NCI-H1694 treated with DMSO at 0.1 percent for 48 hours (cell line): Measurements from ENCODE around the gene NEUROG1.
A peak's percentile ranks its signal among the peaks of the same experiment; 100 is the strongest.

Experiments used
- DNase-seq: peaks from one replicate; lab custom pipeline; 2025; lab: John Stamatoyannopoulos, UW

The NEUROG1 gene, protein sequence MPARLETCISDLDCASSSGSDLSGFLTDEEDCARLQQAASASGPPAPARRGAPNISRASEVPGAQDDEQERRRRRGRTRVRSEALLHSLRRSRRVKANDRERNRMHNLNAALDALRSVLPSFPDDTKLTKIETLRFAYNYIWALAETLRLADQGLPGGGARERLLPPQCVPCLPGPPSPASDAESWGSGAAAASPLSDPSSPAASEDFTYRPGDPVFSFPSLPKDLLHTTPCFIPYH

DNA sequence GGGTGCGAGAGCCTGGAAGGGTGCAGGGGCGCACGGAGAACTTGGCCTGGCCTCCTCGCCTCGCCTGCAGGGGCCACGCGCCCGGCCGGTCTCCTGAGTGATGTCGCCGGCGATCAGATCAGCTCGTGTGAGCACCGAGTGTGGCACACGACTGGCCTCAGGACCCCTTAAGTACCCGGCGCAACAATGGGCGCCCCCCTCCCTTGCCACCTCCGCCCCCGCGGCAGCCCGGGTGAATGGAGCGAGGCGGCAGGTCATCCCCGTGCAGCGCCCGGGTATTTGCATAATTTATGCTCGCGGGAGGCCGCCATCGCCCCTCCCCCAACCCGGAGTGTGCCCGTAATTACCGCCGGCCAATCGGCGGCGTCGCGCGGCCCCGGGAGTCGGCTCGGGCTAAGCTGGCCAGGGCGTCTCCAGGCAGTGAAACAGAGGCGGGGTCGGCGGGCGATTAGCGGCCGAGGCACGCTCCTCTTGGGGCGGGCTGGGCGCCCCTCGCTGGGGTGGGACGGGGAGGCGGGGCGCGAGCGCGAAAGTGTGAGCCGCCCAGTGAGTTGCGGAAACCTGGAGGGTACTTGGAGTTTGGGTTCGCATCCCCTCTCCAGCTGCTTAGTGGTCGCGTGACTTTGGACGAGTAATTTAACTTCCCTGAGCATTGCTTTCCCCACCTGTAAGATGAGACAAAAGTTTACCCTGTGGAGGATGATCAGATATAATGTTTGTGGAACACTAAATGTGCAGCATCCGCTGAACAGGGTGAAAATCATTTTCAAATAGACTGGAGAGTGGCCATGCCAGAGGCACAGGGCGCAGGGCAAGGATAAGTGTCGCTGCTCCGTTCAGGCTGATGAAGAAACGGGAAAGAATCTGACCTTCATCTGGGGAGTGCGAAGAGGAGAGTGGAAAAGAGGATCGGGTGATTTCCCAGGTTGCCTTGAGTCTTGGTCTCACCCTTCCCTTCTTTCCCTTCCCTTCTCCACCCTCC lies at the start of gene NEUROG1:
TSS of gene NEUROG1 (minus strand) at position 145 of the 982 bp plus-strand sequence. CDS start 274 bp downstream, outside the sequence.
- DNase-seq, result no peak

DNA sequence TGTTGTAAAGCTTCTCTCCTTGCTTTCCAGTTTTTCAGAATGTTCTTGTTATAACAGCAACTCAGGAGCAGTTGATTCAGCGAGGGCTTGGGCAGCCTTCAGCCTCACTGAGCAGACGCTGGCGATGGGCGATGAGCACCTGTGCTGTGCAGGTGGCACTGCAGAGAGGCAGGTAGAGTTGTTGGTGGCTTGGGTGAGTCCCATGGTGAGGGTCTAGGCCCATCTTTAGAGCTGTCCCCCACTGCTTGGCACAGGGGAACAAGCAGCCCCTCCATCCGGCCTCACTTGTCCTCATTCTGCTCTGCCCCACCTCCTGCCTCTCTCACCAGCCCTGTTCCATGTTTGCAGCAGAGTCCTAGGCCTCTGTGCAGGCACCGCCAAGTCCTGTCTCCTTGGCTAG lies 49.2 kb upstream of the NEUROG1 start:
- no peak for DNase-seq

DNA sequence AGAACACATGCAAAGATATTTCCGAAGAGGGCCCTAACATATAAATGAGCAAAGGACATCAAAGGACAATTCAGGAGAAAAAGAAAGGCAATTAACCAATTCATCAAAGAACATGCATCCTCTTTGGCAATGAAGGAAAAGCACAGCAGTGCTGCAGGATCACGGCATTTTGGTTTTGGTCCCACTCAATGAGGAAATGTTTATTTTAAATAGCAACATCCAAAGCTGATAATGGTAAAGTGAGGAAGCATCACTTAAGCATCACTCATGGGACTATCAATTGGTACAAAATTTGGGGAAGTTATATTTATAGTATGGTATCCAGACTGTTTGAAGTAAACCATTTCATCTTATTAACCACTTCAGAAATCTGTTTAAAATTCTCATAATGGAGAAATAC lies 48.5 kb upstream of the NEUROG1 start:
- no peak for DNase-seq

DNA sequence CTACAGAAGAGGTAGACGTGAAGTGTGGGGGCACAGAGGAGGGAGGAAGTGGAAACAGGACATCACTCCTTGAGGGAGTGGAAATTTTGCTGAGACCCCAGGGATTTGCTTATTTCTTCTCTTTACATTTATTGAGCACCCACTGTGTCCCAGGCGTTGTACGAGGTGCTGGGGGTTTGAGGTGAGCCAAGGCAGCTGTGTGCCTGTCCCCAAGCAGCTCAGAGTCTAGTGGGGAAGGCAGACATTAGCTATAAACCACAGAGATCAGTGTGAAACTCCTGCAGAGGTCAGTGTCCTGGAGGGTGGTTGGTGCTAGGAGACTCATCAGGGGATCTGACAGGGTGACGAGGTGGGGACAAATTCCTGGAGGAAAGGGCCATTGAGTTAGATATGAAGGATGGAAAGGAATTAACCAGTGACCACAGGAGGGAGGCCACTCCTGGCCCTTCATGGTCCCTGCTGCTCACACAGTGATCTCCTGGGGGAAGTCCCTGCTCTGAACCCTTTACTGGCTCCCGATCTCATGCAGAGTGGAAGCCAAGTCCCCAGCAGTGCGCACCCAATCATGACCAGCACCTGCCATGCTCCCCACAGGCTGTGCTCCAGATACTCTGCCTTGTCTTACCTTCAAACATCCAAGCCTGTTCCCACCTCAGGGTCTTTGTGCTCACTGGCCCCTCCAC lies 46.5 kb upstream of the NEUROG1 start:
- no peak for DNase-seq

DNA sequence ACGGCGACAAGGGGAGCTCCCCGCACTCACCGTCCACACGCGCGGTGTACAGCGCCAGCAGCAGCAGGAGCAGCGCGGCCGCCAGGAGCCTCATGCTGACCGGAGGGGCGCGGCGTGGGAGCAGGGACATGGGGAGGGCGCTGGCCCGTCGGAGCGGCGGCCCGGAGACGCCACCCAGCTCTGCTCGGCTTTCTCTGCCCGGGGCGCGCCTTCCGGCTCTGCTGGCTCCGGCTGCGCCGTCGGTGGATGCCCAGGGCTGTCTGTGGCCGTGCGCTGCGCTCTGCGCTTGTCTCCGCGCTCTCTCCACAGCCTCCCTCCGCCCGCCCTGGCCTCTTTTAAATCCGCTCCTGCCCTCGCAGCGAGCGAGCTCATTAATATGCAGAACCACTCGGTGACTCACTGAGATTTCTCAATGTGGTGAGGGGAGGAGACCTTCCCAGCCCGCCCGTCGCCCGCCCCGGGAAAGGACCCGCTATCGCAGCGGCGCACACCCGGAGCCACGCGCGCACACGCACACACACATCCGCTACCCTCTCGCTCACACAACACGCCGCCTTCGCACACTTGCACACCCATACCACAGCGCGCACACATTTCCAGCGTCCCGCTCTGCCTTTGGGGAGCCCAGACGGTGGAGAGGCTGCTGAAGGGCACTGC lies 43.0 kb upstream of the NEUROG1 start, which contains the start of gene CXCL14:
TSS of gene CXCL14 (minus strand) at position 307 of the 657 bp plus-strand sequence. CDS start at position 94, 213 bp downstream.
- DNase-seq, result no peak

DNA sequence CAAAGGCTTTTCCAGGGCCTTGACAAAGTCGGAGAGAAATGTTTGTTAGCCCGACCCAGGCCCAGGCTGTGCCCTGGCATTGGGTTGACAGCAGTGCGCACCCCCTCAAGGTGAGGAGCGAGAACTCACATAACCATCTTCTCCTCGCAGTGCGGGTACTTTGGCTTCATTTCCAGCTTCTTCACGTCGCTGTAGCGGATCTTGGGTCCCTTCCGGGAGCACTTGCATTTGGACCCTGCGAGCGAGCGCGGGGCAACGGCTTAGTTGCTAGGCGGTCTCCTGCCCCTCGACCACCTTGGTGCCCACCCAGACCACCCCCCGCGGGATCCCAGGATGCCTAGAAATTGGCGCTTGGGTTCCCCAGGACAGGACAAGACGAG lies 42.5 kb upstream of the NEUROG1 start:
- DNase-seq, result no peak

DNA sequence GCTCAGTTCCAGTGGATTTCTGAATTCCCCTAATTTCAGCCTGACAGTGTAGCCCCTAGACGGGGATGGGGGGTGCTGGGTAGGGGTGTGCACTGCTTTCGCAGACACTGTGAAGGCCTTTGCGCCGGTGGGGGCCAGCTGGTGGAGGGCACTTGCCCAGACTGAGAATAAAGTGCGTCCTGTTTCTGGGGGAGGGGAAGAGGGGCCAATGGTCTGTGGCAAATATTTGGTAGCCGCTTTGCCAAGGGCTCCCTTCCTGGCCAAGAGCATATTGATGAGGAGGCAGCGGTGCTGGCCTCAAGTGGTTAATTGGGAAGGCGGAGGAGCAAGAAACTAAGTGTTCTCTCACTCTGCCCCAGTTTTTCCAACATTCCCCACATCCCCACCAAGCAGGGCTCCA lies 41.7 kb upstream of the NEUROG1 start:
- DNase-seq, result no peak

DNA sequence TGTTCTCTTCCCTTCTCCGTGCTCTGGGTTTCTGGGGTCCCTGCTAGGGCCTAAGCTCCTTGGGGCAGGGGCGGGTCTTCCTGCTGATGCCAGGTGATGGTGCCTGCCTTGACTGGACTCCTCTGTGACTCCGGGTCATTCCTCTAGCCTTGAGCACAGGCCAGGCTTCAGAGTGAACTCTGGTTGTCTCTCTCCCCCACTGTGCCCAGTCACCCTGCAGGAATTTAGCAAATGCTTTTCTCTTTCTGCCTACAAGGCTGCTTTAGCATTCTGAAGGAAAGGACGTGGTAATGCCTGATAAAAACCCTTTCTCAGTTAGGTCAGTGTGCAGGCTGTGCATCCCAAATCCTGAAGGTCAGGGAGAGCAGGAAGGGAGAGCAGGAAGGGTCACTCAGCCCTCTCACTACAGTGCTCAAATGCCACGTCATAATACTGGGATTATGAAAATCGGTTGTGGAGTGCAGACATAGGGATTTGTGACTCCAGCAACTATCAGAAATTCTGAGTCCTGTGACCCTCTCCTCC lies 40.4 kb upstream of the NEUROG1 start:
- no peak for DNase-seq

DNA sequence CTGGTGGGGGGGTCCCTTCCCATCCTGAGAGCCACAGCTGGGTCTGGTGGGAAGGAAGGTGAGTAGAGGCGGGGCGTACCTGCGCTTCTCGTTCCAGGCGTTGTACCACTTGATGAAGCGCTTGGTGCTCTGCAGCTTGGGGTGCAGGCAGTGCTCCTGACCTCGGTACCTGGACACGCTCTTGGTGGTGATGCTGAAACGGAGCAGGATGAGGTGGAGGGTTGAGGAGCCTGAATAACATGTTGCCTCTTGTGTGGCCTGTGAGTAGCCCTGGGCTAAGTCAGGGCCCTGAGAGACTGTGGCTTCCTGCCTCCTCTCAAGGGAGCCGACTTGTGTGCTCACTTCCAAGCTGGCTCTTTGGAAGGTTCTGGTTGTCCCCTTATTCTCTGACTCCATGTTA lies 38.7 kb upstream of the NEUROG1 start:
- no peak for DNase-seq

DNA sequence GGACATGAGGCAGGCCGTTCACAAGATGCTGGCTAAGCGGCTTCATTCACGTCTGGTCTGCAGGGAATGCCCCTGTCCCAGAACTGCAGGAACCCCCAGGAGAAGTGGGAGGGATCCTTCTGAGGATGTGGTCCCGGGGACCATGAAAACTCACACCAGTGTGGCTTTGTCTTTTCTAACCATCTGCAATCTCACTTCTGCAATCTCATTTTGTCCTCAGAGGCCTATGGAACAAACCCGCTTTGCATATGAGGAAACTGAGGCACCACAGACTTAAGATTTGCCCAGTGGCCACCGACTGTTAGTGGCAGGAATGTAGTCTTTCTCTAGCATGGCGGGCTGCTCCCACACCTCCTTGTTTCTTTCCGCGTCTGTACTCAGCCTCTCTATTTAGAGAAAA lies 36.1 kb upstream of the NEUROG1 start:
- no peak for DNase-seq

DNA sequence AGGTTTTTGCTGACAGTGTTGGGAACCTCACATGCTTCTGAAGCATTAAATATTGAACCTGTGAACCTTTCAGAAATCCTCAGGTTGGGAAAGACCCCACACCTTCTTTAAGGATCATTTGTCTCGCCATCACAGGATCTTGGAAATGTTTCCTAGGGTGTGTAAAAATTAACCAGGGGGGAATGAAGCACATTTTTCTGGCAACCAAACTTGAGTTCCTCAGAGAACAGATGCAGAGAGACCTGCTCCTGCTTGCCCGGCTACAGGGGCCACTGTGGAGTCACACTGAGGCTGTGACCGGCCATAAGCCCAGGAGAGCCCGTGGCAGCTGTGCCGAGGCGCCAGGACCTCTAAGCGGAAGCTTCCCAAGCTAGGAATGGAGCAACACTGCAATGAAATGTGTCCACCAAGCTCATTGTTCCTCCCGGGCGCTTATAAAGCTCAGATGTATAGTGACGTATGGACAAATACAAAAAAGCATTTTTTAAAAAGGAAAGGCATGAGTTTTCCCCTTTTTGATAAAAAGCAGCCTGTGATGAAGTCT lies 35.4 kb upstream of the NEUROG1 start:
- no peak for DNase-seq

DNA sequence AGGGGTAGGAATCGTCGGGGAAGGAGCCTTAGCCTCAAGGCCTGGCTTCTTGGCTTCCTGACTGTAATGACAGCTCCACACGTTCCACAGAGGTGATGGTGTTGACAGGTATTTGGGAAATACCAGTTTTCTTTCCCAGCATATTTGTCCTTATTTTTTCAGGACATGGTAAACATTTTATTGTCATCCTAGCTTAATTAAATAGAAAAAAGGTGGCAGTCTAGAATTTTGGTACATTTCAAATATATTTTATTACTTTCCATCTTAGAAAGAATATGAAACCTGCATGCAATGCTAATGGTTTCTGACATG lies 34.6 kb upstream of the NEUROG1 start:
- DNase-seq, result no peak

DNA sequence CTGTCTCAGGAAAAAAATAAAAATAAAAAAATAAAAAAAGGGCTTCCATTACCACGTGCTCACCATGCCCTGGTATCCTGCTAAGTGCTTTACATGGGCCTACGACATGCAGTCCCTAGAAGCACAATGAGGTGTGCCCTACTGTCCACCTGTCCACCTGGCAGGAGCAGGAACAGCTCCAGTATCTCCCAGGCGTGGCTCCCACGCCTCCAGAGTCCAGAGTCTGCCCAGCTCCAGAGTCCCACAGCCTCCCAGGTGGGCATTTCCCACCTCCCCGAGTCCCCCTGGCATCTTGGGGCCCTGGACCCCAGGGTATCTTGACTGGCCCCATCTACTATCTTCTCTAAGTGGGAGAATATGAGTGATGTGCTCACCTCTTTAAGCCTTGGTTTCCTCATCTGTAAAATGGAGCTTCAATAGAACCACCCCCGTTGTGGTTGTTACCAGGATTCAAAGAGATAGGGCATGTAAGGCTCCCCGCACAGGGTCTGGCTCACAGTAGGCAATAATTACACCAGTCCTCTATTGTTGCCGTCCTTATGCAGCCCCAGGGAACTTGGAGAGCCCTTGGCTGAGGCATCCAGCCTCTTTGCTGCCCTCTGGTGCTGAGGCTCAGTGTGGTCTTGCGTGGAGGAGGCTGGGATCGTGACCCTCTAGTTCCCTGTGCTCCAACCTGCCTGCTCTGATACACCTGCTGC lies 34.1 kb upstream of the NEUROG1 start:
- DNase-seq, result peak; percentile 7

DNA sequence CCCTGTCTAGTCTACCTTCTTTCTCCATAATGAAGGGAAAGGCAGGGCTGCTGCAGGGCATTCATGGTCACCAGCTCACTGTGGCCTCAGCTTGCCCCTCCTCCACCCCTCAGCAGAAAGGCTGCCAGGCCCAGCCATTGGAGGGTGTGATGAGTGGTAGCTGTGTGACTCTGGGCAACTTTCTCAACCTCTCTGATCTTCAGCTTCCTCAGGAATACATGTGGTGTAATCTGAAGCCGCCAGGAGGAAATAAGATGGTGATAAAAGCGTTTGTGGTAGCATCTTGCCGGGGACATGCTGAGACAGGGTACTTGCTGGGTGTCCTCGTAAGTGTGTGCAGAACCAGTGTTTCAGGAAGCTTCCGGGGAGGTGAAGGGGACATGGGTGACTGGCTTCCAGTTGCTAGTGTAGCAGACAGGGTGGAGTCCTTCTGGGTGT lies 33.2 kb upstream of the NEUROG1 start:
- DNase-seq, result no peak

DNA sequence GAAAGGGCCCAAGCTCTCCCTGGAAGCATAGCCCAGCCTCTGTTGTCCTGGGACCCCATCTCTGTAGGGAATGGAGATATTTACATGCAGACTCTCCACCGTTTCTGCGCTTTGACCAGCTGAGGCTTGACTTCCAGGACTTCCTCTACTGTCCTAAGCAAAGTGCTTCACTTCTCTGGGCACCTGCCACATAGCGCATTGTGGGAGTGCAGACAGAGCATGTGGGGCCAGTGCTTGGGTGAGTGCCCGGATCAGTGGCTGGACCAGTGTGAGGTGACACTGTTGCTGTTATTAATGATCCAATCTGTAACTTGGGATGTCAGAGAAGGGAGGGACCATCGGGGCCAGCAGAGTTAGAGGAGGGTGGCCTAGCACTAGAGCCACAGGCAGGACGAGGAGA lies 32.5 kb upstream of the NEUROG1 start:
- no peak for DNase-seq

DNA sequence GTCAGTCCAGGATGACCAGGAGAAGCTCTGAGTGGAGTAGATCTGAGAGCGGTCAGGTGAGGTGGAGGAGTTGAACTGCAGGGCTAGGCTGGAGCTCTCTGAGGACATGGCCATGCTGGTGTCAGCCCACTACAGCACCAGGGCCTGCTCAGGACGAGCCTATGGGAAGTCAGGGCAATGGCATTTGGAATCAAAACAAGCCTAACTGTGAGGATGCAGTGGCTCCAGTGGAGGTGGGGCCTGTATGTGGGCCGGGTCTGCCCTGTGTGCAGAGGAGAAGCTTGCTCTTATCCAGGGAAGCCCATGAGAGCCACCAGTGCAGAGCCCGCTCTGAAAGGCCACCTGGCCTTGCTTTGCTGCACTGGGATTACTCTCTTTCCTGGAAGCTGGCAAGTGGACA lies 31.9 kb upstream of the NEUROG1 start:
- DNase-seq, result no peak

DNA sequence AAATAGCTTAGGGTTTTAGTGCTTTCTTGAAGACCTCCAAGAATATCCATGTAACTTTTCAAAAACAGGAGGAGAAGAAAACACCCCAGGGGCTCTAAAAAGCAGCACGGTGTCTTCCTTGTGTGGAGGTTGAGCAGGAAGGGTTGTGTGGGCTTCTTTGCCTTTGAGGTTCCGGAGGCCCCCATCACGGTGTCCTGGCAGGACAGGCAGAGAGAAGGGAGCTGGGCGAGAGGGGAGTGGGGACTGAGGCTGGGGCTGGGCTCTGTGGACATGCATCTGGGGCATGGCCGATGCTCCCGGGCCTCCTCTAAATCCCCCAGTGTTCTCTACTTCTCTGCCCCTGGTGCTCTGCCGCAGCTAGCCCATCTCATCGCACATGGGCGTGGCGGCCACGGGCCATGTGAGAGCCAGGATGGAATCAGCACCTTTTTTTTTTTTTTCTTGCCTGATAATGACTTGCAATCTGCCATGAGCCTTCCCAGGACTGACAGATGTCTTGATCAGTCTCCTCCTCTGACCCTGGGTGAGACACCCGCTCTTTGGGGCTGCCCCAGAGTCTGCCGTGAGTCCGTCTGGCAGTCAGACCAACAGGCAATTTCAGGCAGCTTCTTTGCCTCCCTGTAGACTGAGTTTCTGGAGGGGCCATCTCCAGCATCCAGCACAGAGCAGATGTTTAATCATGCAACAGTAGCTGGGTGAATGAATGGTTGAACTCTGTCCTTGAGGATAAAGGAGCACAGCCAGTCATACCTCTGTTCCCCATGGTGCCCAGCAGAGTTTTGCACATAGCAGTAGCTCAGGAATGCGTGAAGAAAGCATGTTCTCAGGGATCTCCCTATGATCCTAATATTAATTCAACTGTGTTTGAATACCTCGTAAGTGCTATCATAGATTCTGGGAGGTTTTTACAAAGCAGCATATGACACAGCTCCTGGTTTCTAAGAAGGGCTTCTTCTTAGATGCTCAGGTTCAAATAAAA lies 30.9 kb upstream of the NEUROG1 start:
- no peak for DNase-seq

DNA sequence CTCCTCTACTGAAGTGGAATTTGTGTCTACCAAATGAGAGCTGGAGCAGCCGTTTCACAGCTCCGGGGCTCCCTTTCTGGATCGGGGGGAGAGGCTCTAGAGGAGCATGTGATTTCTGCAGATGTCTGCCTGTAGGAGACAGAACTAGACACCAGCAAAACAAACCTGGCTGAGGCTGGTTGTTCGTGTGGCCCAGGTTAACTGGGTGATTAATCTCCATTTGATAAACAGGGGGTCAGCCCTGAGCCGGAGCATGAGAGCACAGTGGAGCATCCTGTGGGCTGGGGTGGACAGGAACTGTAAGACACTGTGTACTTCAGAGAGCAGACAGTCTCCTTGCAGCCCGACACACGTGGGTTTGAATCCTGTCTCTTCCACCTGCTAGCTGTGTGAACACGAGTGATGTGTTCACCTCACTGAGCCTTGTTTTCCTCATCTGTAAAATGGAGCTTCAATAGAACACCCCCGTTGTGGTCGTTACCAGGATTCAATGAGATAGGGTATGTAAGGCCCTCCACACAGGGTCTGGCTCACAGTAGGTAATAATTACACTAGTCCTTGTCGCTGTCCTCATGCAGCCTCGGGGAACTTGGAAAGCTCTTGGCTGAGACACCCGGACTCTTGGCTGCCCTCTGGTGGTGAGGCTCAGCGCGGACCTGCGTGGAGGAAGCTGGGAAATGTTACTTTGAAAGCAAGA lies 30.1 kb upstream of the NEUROG1 start:
- peak; percentile 26 for DNase-seq

DNA sequence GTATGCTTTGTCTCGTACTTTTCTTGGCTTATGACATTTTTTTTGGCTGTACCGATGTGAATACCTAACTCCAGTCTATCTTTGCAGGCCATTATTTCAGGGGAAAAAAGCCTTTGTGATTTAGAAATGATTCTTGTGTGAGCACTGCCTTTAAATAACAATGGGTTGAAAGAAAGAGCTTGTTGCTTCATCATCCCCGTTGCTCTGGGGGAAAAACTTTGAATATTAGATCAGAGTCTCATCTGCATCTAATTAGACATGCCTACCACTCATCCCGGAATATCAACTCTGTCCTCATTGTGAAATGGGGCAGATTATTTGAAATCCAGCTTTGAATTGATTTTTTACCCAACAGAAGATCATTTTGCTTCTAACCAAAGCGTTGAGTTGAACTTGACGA lies 29.5 kb upstream of the NEUROG1 start:
- no peak for DNase-seq
